GM13977 (cell line): Measurements from ENCODE around the gene CAMK2A.

Source experiments
- DNase-seq: peaks from one replicate; pipeline ENCODE4 v3.0.0; 2012; ENCODE audit warnings: low spot score
- in situ Hi-C: fragments of 300-500 bp; cut with MboI; formaldehyde crosslinking; loops from one replicate; pipeline ENCODE4 v1.12.0; 2022; ENCODE audit warnings: low sequenced_read_pairs, low pct_unique_long_range_greater_than_20kb, mixed read lengths, inconsistent platforms; ENCODE audit not compliant: unreplicated experiment
- TF ChIP-seq, protein P1 (sequence below): IDR thresholded peaks from 2 replicates; pipeline ENCODE4 v1.5.1; 2012; ENCODE audit warnings: mild to moderate bottlenecking, control low read depth; ENCODE audit not compliant: insufficient read depth; ENCODE audit errors: extremely low read depth, missing control alignments

Gene CAMK2A

DNA sequence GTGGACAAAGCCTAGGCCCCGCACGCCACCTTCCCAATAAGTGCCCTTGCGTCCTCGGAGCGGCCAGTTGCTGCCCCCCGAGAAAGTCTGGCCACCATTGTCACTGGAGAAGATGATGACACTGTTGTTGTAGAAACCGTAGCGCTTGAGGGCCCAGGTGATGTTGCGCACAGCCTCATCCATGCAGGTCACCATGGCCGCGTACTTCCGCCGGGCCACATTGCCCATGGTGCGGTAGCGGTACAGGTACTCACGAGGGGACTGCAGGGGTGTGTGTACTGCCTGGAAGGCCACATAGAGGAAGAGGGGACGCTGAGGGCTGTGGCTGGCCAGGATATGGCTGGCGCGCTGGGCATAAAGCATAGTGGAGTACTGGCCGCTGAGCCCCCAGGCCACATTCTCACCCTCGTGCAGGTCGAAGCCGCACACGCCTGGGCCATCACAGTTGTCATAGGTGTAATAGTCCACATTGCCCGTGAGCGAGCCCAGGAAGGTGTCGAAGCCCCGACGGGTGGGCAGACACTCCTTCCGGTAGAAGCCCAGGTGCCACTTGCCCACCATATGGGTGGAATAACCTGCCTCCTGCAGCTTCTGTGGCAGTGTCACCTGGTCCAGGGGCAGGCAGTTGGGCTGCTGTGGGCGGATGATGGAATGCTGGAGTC is 8.5 kb upstream of the CAMK2A start:
- in situ Hi-C loops: no loop called here
- no peak for DNase-seq
- TF ChIP-seq, protein P1, sequence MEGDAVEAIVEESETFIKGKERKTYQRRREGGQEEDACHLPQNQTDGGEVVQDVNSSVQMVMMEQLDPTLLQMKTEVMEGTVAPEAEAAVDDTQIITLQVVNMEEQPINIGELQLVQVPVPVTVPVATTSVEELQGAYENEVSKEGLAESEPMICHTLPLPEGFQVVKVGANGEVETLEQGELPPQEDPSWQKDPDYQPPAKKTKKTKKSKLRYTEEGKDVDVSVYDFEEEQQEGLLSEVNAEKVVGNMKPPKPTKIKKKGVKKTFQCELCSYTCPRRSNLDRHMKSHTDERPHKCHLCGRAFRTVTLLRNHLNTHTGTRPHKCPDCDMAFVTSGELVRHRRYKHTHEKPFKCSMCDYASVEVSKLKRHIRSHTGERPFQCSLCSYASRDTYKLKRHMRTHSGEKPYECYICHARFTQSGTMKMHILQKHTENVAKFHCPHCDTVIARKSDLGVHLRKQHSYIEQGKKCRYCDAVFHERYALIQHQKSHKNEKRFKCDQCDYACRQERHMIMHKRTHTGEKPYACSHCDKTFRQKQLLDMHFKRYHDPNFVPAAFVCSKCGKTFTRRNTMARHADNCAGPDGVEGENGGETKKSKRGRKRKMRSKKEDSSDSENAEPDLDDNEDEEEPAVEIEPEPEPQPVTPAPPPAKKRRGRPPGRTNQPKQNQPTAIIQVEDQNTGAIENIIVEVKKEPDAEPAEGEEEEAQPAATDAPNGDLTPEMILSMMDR: no peak

GRCh38 chr5:150297236-150297890 is 7.8 kb upstream of the CAMK2A start:
- no peak for DNase-seq
- in situ Hi-C loops: no loop called here
- TF ChIP-seq, protein P1: no peak

DNA sequence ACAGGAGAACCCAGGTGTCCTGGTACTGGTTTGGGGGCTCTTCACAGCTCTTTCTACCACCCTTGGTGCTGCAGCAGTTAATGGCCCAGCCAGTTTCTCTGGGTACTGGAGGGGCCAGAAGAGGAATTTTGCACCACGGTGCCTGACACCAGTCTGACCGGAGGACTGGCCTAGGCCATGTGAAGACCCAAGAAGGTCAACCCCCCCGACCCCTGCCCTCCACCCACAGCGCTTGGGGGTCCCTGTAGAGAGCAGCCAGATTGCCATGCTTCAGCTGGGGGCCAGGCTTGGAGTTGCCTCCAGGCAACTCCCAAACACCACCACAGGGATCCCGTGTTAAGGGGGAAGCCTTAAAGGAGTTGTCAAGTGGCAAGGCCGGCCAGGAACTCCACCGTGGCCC is 6.9 kb upstream of the CAMK2A start:
- in situ Hi-C loops: no loop called here
- TF ChIP-seq, protein P1: no peak
- DNase-seq: no peak

DNA sequence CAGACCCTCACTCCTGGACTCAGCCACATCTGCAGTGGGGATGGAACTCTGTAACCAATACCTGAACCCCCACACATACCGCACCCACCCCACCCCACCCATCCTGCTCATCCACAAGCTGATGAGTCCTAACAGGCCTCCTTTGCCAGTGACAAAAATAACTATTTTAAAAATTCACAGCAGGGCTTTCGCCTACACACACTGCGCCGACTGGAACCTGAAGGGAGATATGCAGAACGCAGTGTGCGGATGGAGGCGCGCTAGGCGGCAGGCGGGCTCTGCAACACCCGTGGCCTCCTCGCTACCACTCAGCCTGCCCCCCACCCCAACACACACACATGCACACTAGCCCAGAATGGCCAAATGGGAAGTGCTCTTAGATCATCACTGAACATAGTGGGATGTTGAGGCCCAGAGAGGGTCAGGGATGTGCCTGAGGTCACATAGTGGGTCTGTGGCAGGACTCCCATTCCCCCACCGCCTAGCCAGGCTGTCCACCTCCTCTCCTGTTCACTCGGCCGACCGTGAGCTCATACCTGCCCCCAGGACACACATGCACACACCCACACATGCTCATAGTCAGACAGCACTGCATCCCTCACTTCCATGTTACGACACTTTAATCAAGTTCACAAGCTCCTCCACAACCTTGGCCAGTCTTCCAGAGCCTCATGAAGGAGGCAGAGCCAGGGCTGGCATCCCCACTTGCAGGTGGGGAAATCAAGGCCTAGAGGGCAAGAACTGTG is 6.3 kb upstream of the CAMK2A start:
- in situ Hi-C loops: no loop called here
- no peak for DNase-seq
- TF ChIP-seq, protein P1: no peak

DNA sequence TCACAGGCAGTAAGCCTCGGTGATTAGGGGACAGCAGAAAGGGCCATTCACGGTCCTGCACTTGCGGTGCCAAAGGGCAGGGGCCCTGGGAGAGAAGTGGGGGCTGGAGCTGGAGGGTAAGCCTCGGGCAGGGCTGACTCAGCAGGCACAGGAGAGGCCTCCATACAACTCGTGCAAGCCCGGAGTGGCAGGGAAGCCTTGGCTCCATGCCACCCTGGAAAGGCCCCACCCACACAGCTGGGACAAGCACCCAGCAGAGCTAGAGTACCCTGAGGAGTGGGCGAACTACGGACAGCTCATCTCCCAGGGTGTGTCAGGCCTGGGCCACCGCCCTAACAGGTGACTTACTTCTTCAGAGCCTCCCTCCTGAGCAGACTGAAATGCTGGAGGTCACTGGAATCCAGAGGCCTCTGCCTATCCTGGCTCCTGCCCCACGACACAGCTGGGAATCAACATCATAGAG is 5.6 kb upstream of the CAMK2A start:
- TF ChIP-seq, protein P1: no peak
- no peak for DNase-seq
- in situ Hi-C loops: no loop called here

DNA sequence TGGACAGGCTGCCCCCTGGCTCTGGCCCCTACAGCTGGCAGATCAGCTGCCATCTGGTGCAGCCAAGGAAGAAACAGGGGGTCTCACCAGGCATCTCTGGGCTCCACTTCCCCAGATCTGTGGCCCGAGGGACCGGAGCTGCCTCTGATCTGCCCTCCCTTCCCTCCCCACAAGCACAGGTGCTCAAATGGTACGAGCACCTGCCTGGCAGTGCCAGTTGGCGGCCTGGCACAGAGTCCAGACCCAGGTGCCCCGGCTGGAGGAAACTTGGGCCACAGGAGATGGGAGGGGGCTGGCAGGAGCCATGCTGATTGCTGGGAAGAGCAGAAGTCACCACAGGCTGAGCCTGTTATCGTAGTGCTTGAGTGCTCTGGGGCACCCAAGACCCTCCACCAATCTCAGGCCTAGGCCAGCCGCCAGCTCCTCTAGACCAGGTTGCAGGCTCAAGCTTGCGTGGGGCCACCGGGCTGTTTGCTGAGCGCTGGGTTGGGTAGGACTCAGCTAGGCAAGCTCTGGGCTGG is 5.0 kb upstream of the CAMK2A start:
- no peak for DNase-seq

More for the DNA sequence above, 5.0 kb upstream of the CAMK2A start:
- in situ Hi-C loops: no loop called here
- TF ChIP-seq, protein P1: no peak
